OCI-LY1 (cell line): ENCODE measurements around the gene UBR4.

Source experiments
- EZH2 ChIP-seq: fragments of 200-600 bp; sonication (generic), shearing (Covaris generic); IDR thresholded peaks from 2 replicates; pipeline ENCODE4 v1.8.0; 2017; ENCODE audit warnings: borderline replicate concordance, mixed run types, mild to moderate bottlenecking, antibody characterized with exemption, low read length, moderate library complexity, mixed read lengths
- TF ChIP-seq, protein P1 (sequence below): fragments of 200-600 bp; sonication (generic), shearing (Covaris generic); IDR thresholded peaks from 2 replicates; pipeline ENCODE4 v1.5.1; 2017; ENCODE audit warnings: mild to moderate bottlenecking, antibody characterized with exemption, low read length, moderate library complexity, mixed read lengths

DNA sequence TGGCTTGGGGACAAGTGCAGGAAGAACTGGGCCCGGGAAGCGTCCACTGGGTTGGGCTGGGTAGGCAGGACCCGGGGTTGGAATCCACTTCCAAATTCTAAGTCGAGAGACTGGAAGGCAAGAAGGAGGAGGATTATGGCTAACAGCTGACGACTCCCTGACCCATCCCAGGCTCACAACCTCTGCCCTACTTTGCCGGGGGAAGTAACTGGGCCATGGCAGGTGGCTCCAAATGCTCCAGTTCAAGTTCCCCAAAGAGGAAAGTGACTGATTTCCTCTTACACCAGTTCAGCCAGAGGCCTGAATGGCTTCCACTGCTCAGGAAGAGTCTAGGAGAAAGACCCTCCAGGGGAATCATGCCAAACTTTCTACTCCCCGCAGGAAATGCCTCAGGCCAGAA is 29.8 kb upstream of the UBR4 start:
- TF ChIP-seq, protein P1, sequence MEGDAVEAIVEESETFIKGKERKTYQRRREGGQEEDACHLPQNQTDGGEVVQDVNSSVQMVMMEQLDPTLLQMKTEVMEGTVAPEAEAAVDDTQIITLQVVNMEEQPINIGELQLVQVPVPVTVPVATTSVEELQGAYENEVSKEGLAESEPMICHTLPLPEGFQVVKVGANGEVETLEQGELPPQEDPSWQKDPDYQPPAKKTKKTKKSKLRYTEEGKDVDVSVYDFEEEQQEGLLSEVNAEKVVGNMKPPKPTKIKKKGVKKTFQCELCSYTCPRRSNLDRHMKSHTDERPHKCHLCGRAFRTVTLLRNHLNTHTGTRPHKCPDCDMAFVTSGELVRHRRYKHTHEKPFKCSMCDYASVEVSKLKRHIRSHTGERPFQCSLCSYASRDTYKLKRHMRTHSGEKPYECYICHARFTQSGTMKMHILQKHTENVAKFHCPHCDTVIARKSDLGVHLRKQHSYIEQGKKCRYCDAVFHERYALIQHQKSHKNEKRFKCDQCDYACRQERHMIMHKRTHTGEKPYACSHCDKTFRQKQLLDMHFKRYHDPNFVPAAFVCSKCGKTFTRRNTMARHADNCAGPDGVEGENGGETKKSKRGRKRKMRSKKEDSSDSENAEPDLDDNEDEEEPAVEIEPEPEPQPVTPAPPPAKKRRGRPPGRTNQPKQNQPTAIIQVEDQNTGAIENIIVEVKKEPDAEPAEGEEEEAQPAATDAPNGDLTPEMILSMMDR = no peak
- TF ChIP-seq EZH2 = no peak
